Activated CD4-positive, alpha-beta T cell treated with anti-CD3 and anti-CD28 coated beads for 4 hours (primary cell): ENCODE results near the gene TXNRD2.
A peak's percentile ranks its signal among the peaks of the same experiment; 100 is the strongest.

Experiments used
- DNase-seq, 2 donors: peaks; one replicate each; pipeline ENCODE4 v3.0.0-alpha.2; 2020

TXNRD2 gene

GRCh38 chr22:19873138-19873959 lies 68.3 kb downstream of the TXNRD2 start:
- no peak for DNase-seq

- DNase-seq = no peak
These were observed 68.9 kb downstream of the TXNRD2 start for GRCh38 chr22:19872779-19873137.

- no peak for DNase-seq
These were observed 69.5 kb downstream of the TXNRD2 start for GRCh38 chr22:19871845-19872778.

GRCh38 chr22:19871023-19871844 lies 70.4 kb downstream of the TXNRD2 start:
- DNase-seq = no peak

- no peak for DNase-seq
These were observed 71.2 kb downstream of the TXNRD2 start for GRCh38 chr22:19870153-19871022.

- DNase-seq = no peak
These were observed 72.0 kb downstream of the TXNRD2 start for GRCh38 chr22:19869497-19870152.

- no peak for DNase-seq
These were observed 72.7 kb downstream of the TXNRD2 start for GRCh38 chr22:19868773-19869471.

- no peak for DNase-seq
These were observed 73.3 kb downstream of the TXNRD2 start for GRCh38 chr22:19868333-19868732.

- no peak for DNase-seq
These were observed 74.0 kb downstream of the TXNRD2 start for GRCh38 chr22:19867617-19868016.

- DNase-seq = no peak
These were observed 75.0 kb downstream of the TXNRD2 start for GRCh38 chr22:19866665-19867009.

GRCh38 chr22:19865141-19865829 lies 76.3 kb downstream of the TXNRD2 start:
- DNase-seq = no peak

GRCh38 chr22:19864538-19865106 lies 77.0 kb downstream of the TXNRD2 start:
- DNase-seq = no peak

- DNase-seq = no peak
These were observed 78.0 kb downstream of the TXNRD2 start for GRCh38 chr22:19863571-19863970.

GRCh38 chr22:19862619-19863246 lies 78.9 kb downstream of the TXNRD2 start:
- DNase-seq = no peak

GRCh38 chr22:19859861-19860510 lies 81.6 kb downstream of the TXNRD2 start:
- DNase-seq = no peak

GRCh38 chr22:19857382-19857781 lies 84.2 kb downstream of the TXNRD2 start:
- DNase-seq = no peak

GRCh38 chr22:19855504-19856409 lies 85.9 kb downstream of the TXNRD2 start:
- peak; percentile 50 to 58 for DNase-seq
